Measurements from ENCODE around the gene GLIS1. TPM values are rescaled to one million over a fixed set of nuclear protein-coding genes. Genes with fewer than 3 reads are reported as not detected.

Gene GLIS1
- polyA plus RNA-seq, 1 donor = 0.58 TPM

DNA sequence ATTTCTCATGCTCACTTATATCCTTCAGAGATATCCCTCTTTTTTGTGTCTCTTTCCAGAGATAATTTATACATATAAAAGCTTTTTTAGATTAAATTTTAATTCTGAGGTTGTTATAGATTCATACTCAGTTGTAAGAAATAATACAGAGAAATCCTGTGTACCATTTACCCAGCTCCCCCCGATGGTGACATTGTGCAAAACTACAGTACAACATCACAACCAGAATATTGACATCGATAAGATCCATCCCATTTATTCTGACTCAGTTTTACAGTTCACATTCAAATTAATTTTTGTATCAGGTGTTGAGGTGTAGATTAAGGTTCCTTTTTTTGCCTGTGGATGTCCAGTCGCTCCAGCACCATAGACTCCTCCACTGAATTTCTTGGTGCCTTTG, 265.5 kb downstream of the GLIS1 start:
- no peaks in the 10 kb centered on the region for H3K9me3 ChIP-seq (ENCODE audit: control insufficient read depth, low read depth, low read length)
- H3K27ac ChIP-seq (ENCODE audit: low read length) = no peak overlapping the region
- DNase-seq = no peak
- no peaks in the 10 kb centered on the region for H3K36me3 ChIP-seq (ENCODE audit: control insufficient read depth, insufficient read depth, low read length)
- H3K27me3 ChIP-seq (ENCODE audit: control insufficient read depth, insufficient read depth, low read length) = peaks cover 3% of the 10 kb centered on the region
- H3K4me3 ChIP-seq (ENCODE audit: low read length) = no peak overlapping the region
- H3K4me1 ChIP-seq (ENCODE audit: control insufficient read depth, insufficient read depth, low read length) = no peaks in the 10 kb centered on the region
- no CpG with 5 or more reads among the region's 3 CpGs for WGBS (ENCODE audit: insufficient coverage, low lambda C conversion rate)

DNA sequence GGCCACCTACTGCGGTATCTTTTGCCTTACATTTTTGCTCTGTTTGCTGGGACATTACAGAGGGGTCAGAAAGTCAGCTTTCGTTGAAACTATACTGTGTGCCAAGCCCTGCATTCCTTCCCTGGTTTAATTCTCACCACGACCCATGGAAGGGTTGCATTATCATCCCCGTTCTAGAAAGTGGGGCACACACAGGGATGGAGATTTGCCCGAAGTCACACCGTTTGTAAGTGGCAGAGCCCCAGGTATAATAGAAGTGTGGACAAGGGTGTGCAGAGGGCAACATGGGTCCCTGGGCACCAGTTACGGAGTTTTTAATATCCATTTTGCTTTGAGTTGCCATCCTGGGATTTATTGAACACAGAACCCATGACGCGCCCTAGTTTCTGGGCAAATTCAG, 268.0 kb downstream of the GLIS1 start:
- no peak for DNase-seq
- no peaks in the 10 kb centered on the region for H3K9me3 ChIP-seq (ENCODE audit: control insufficient read depth, low read depth, low read length)
- no peaks in the 10 kb centered on the region for H3K36me3 ChIP-seq (ENCODE audit: control insufficient read depth, insufficient read depth, low read length)
- peaks cover 3% of the 10 kb centered on the region for H3K27me3 ChIP-seq (ENCODE audit: control insufficient read depth, insufficient read depth, low read length)
- WGBS (ENCODE audit: insufficient coverage, low lambda C conversion rate) = no CpG with 5 or more reads among the region's 9 CpGs
- no peak overlapping the region for H3K4me3 ChIP-seq (ENCODE audit: low read length)
- H3K27ac ChIP-seq (ENCODE audit: low read length) = no peak overlapping the region
- no peaks in the 10 kb centered on the region for H3K4me1 ChIP-seq (ENCODE audit: control insufficient read depth, insufficient read depth, low read length)

- Histone ChIP-seq H3K4me1 (ENCODE audit: control insufficient read depth, insufficient read depth, low read length) (no peaks in the 10 kb centered on the region), H3K36me3 (ENCODE audit: control insufficient read depth, insufficient read depth, low read length) (no peaks in the 10 kb centered on the region), H3K4me3 (ENCODE audit: low read length) (no peak overlapping the region), H3K27me3 (ENCODE audit: control insufficient read depth, insufficient read depth, low read length) (peaks cover 2% of the 10 kb centered on the region), H3K9me3 (ENCODE audit: control insufficient read depth, low read depth, low read length) (no peaks in the 10 kb centered on the region), H3K27ac (ENCODE audit: low read length) (no peak overlapping the region)
- DNase-seq = no peak
- 73% methylated on average over 3 of the region's 19 CpGs for WGBS (ENCODE audit: insufficient coverage, low lambda C conversion rate)
Measured at GRCh38 chr1:53470584-53470983, 268.4 kb downstream of the GLIS1 start.

- H3K36me3 ChIP-seq (ENCODE audit: control insufficient read depth, insufficient read depth, low read length) = no peaks in the 10 kb centered on the region
- H3K27me3 ChIP-seq (ENCODE audit: control insufficient read depth, insufficient read depth, low read length) = no peaks in the 10 kb centered on the region
- peak; percentile 62 to 77 for DNase-seq
- H3K27ac ChIP-seq (ENCODE audit: low read length) = no peak overlapping the region
- no peaks in the 10 kb centered on the region for H3K4me1 ChIP-seq (ENCODE audit: control insufficient read depth, insufficient read depth, low read length)
- H3K9me3 ChIP-seq (ENCODE audit: control insufficient read depth, low read depth, low read length) = no peaks in the 10 kb centered on the region
- WGBS (ENCODE audit: insufficient coverage, low lambda C conversion rate) = 25% methylated on average over 2 of the region's 28 CpGs
- H3K4me3 ChIP-seq (ENCODE audit: low read length) = no peak overlapping the region
Measured at GRCh38 chr1:53470155-53470554, 268.8 kb downstream of the GLIS1 start.

DNA sequence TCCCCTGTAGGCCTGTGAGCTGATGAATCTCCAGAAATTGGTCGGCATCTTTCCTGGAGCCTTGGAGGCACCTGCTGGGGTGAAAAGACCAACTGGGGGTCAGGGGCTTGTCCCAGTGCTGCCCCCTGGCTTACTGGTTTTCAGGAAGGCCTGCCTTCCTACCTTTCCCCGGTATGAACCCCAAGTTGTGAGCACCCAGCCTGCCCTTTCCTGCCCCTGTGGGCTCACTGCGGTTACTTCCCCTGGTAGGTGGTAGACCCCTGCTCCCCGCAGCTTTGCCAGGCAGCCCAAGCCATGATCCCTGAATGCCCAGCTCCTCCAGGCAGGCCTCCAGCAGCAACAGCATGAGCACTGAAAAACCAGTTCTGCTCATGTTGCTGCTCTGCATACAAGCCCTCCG, 269.6 kb downstream of the GLIS1 start:
- Histone ChIP-seq H3K9me3 (ENCODE audit: control insufficient read depth, low read depth, low read length) (no peaks in the 10 kb centered on the region), H3K4me3 (ENCODE audit: low read length) (no peak overlapping the region), H3K4me1 (ENCODE audit: control insufficient read depth, insufficient read depth, low read length) (no peaks in the 10 kb centered on the region), H3K27me3 (ENCODE audit: control insufficient read depth, insufficient read depth, low read length) (no peaks in the 10 kb centered on the region), H3K36me3 (ENCODE audit: control insufficient read depth, insufficient read depth, low read length) (no peaks in the 10 kb centered on the region), H3K27ac (ENCODE audit: low read length) (no peak overlapping the region)
- WGBS (ENCODE audit: insufficient coverage, low lambda C conversion rate) = no CpG with 5 or more reads among the region's 5 CpGs
- DNase-seq = no peak

DNA sequence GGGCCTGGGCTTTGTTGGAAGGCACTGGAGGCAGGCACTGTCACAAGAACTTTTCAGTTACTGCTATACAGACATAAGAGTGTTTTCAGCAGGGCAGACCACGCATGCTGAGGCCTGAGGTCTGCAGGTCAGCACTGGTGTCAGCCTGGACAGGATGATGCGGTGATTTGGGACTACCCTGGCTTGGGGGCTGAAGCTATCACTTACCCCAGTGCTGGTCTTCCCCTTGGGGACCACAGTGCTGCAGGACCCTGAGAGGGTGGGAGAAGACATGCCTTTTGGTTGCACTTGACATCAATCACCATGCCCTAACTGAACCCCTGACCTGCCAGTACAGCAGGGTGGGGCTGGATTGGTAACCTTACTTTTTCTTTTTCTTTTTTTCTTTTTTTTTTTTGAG, 270.6 kb downstream of the GLIS1 start:
- no peak for DNase-seq
- Histone ChIP-seq H3K27ac (ENCODE audit: low read length) (no peak overlapping the region), H3K9me3 (ENCODE audit: control insufficient read depth, low read depth, low read length) (no peaks in the 10 kb centered on the region), H3K4me1 (ENCODE audit: control insufficient read depth, insufficient read depth, low read length) (no peaks in the 10 kb centered on the region), H3K36me3 (ENCODE audit: control insufficient read depth, insufficient read depth, low read length) (no peaks in the 10 kb centered on the region), H3K4me3 (ENCODE audit: low read length) (no peak overlapping the region), H3K27me3 (ENCODE audit: control insufficient read depth, insufficient read depth, low read length) (no peaks in the 10 kb centered on the region)
- WGBS (ENCODE audit: insufficient coverage, low lambda C conversion rate) = no CpG with 5 or more reads among the region's 2 CpGs

DNA sequence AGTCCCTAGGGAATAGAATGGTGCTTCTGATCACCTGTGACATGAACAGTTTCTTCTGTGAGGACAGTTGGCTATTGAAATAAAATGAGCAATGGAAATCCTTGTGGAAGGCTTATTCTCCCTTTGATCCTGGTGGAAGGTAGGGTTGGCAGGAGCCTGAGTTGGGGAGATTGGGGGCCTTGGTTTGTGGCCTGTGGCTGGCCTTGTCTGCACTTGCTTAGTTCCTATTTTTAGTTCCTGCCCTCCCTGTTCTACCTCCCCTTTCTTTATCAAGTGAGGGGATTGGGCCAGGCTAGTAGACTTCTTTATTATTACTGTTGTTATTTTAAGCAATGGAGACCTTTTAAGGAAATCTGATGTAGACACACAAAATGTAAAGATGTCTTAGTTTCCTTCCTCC, 271.6 kb downstream of the GLIS1 start:
- Histone ChIP-seq H3K4me1 (ENCODE audit: control insufficient read depth, insufficient read depth, low read length) (no peaks in the 10 kb centered on the region), H3K36me3 (ENCODE audit: control insufficient read depth, insufficient read depth, low read length) (no peaks in the 10 kb centered on the region), H3K4me3 (ENCODE audit: low read length) (no peak overlapping the region), H3K27ac (ENCODE audit: low read length) (no peak overlapping the region), H3K9me3 (ENCODE audit: control insufficient read depth, low read depth, low read length) (no peaks in the 10 kb centered on the region), H3K27me3 (ENCODE audit: control insufficient read depth, insufficient read depth, low read length) (no peaks in the 10 kb centered on the region)
- no peak for DNase-seq

GRCh38 chr1:53465023-53465957, 273.7 kb downstream of the GLIS1 start:
- H3K4me3 ChIP-seq (ENCODE audit: low read length) = no peak overlapping the region
- no peaks in the 10 kb centered on the region for H3K4me1 ChIP-seq (ENCODE audit: control insufficient read depth, insufficient read depth, low read length)
- H3K9me3 ChIP-seq (ENCODE audit: control insufficient read depth, low read depth, low read length) = no peaks in the 10 kb centered on the region
- DNase-seq = no peak
- no peaks in the 10 kb centered on the region for H3K27me3 ChIP-seq (ENCODE audit: control insufficient read depth, insufficient read depth, low read length)
- H3K36me3 ChIP-seq (ENCODE audit: control insufficient read depth, insufficient read depth, low read length) = no peaks in the 10 kb centered on the region
- WGBS (ENCODE audit: insufficient coverage, low lambda C conversion rate) = no CpG with 5 or more reads among the region's 4 CpGs
- no peak overlapping the region for H3K27ac ChIP-seq (ENCODE audit: low read length)

DNA sequence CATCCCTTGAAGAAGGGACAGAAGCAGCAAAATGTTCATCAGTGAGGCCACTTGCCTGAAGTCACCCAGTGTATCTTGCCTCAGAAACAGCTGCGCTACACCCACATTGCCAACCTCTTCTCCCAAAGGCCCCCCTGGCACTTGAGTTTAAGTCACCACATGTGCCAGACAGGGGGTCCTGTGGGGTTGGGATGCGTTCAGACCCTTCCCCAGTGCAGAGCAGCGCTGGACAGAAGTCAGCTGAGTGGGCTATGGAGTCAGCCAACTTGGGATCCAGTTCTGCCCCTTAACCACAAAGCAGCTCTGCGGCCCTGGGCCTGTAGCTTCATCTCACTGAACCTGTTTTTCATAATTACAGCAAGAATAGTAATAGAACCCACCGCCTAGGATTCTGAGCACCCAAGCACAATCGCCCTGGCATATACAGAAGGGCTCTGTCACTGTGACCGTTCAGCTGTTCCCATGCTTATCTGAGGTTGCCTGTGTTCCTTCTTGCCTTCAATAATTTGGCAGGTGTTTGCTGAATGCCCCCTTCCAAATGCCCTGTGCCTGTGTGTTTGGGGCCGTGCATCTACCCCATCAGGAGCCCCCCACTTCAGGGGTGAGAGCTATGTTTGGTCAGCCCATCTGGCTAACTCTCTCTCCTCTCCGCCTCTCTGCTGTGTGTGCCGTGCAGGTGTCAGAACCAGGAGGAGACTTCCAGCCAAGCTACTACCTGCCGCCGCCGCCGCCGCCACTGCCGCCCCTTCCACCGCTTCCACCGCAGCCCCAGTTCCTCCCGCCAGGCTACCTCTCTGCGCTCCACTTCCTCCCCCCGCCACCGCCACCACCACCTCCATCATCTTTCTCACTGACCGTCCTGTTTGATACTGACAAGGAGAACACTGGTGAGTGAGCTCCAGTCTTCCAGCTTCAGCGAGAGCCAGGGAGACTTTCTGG, 274.7 kb downstream of the GLIS1 start:
- Histone ChIP-seq H3K9me3 (ENCODE audit: control insufficient read depth, low read depth, low read length) (peaks cover 3% of the 10 kb centered on the region), H3K4me3 (ENCODE audit: low read length) (no peak overlapping the region), H3K27ac (ENCODE audit: low read length) (no peak overlapping the region), H3K4me1 (ENCODE audit: control insufficient read depth, insufficient read depth, low read length) (no peaks in the 10 kb centered on the region), H3K27me3 (ENCODE audit: control insufficient read depth, insufficient read depth, low read length) (no peaks in the 10 kb centered on the region), H3K36me3 (ENCODE audit: control insufficient read depth, insufficient read depth, low read length) (no peaks in the 10 kb centered on the region)
- WGBS (ENCODE audit: insufficient coverage, low lambda C conversion rate) = no CpG with 5 or more reads among the region's 24 CpGs
- no peak for DNase-seq

GRCh38 chr1:53462769-53463501, 276.0 kb downstream of the GLIS1 start:
- no peak for DNase-seq

More at GRCh38 chr1:53462769-53463501, 276.0 kb downstream of the GLIS1 start:
- WGBS (ENCODE audit: insufficient coverage, low lambda C conversion rate) = no CpG with 5 or more reads among the region's 11 CpGs
- Histone ChIP-seq H3K4me3 (ENCODE audit: low read length) (no peak overlapping the region), H3K9me3 (ENCODE audit: control insufficient read depth, low read depth, low read length) (peaks cover 3% of the 10 kb centered on the region), H3K27me3 (ENCODE audit: control insufficient read depth, insufficient read depth, low read length) (no peaks in the 10 kb centered on the region), H3K36me3 (ENCODE audit: control insufficient read depth, insufficient read depth, low read length) (no peaks in the 10 kb centered on the region), H3K4me1 (ENCODE audit: control insufficient read depth, insufficient read depth, low read length) (no peaks in the 10 kb centered on the region), H3K27ac (ENCODE audit: low read length) (no peak overlapping the region)
